Ovary (tissue), 3 donors: ENCODE measurements around the gene FMNL2.

Source experiments
- CTCF ChIP-seq, 3 donors: fragments of 450-650 bp in 2 of 3; fragments of 200-600 bp in 1 of 3; IDR thresholded peaks; one replicate each; pipeline versions ENCODE4 v1.5.1 to v1.8.0; 2016 to 2022; ENCODE audit warnings: antibody characterized with exemption in 3 of 3, mild to moderate bottlenecking in 1 of 3
- POLR2A ChIP-seq: fragments of 450-650 bp; IDR thresholded peaks from one replicate; pipeline ENCODE4 v1.6.1; 2017; ENCODE audit warnings: antibody characterized with exemption, mild to moderate bottlenecking, moderate library complexity
- donor health status: DM: no; HTN: no; CAD: no.

GRCh38 chr2:152647552-152647951 is 312.6 kb downstream of the FMNL2 start:
- TF ChIP-seq CTCF (IDR thresholded peaks at IDR 0.05): no peak
- no peak for TF ChIP-seq POLR2A
